Lung (tissue), 12 donors: ENCODE data around the gene IRF7. TPM values are rescaled to one million over a fixed set of nuclear protein-coding genes. Genes with fewer than 3 reads are reported as not detected.

Experiments used
- ATAC-seq: fragments of 200-7000 bp; cut with Tn5 transposase; one replicate; pipeline ENCODE4 v1.9.1; 2020; ENCODE audit warnings: moderate number of reproducible peaks; ENCODE audit not compliant: insufficient read depth, low FRiP score
- DNase-seq, 3 donors: peaks; one replicate each; pipeline ENCODE4 v3.0.0-alpha.2; 2013 to 2017
- H3K27ac ChIP-seq, 2 donors: one replicate each; pipeline ENCODE4 v1.5.1; 2013; ENCODE audit warnings: mild to moderate bottlenecking in 2 of 2, moderate library complexity in 2 of 2, control low read depth in 1 of 2, inconsistent platforms in 1 of 2, low read depth in 1 of 2, low read length in 1 of 2
- H3K27me3 ChIP-seq, 3 donors: one replicate each; pipeline ENCODE4 v1.5.1; 2013; ENCODE audit warnings: low read length in 2 of 3; ENCODE audit not compliant: control insufficient read depth in 3 of 3, insufficient read depth in 3 of 3
- H3K36me3 ChIP-seq, 4 donors: one replicate each; pipeline ENCODE4 v1.5.1; 2013; ENCODE audit warnings: low read length in 4 of 4, mild to moderate bottlenecking in 1 of 4, moderate library complexity in 1 of 4; ENCODE audit not compliant: control insufficient read depth in 4 of 4, insufficient read depth in 4 of 4
- H3K4me1 ChIP-seq, 5 donors: one replicate each; pipeline ENCODE4 v1.5.1; 2013; ENCODE audit warnings: low read length in 5 of 5, mild to moderate bottlenecking in 2 of 5, moderate library complexity in 1 of 5; ENCODE audit not compliant: control insufficient read depth in 5 of 5, insufficient read depth in 5 of 5
- H3K4me3 ChIP-seq: one replicate; pipeline ENCODE4 v1.5.1; 2013; ENCODE audit warnings: mild to moderate bottlenecking, control low read depth, moderate library complexity
- H3K9ac ChIP-seq, 2 donors: one replicate each; pipeline ENCODE4 v1.5.1; 2013; ENCODE audit warnings: low read length in 2 of 2, control low read depth in 1 of 2; ENCODE audit not compliant: insufficient read depth in 1 of 2
- H3K9me3 ChIP-seq, 4 donors: one replicate each; pipeline ENCODE4 v1.5.1; 2013; ENCODE audit warnings: low read length in 3 of 4, mild to moderate bottlenecking in 1 of 4, moderate library complexity in 1 of 4; ENCODE audit not compliant: control insufficient read depth in 4 of 4, insufficient read depth in 3 of 4
- CTCF ChIP-seq: IDR thresholded peaks from 2 replicates; pipeline ENCODE4 v1.5.1; 2012; ENCODE audit warnings: mild to moderate bottlenecking; ENCODE audit errors: control extremely low read depth, extremely low read depth
- WGBS, 2 donors: extraction: QIAGEN DNeasy Blood & Tissue Kit; methylation state at CpG; one replicate each; pipeline ENCODE4 v1.1.7; 2013; 5-methylcytosine and 5-hydroxymethylcytosine counted together
- polyA plus RNA-seq, 2 donors: library from polyadenylated mRNA; stranded (reverse); fragments of 200-250 nt; gene quantifications; one replicate each; pipeline ENCODE4 v1.2.1, GENCODE V29; 2013
- total RNA-seq, 2 donors: library from RNA; depleted of rRNA in 1 of 2; stranded (reverse); fragments of >200 nt in 1 of 2; gene quantifications; one replicate each; pipeline ENCODE4 v1.2.1, GENCODE V29; 2014 to 2021
- donor health status: control.
- donor health status: control.
- donor health status: Bipolar disorder and iron deficiency.
- donor health status: healthy.
- donor health status: DM: yes; HTN: yes; CAD: no.

Gene IRF7
- total and polyA plus RNA-seq, 4 donors = 24.7 to 68.3 (median 52.8) TPM

- DNase-seq (no peak), ATAC-seq (no peak)
- TF ChIP-seq CTCF = no peak
- Histone ChIP-seq H3K9ac (no peak overlapping the region), H3K27me3 (peaks cover 0 to 11% (median 11%) of the 10 kb centered on the region in 3 donors), H3K9me3 (no peaks in the 10 kb centered on the region), H3K27ac (no peak overlapping the region), H3K4me3 (no peak overlapping the region), H3K4me1 (peaks cover 0 to 2% (median 0%) of the 10 kb centered on the region in 5 donors), H3K36me3 (peaks cover 0 to 4% (median 0%) of the 10 kb centered on the region in 4 donors)
- 87 to 97% methylated on average over 27 of the region's 27 CpGs for WGBS, 2 donors
Measured at GRCh38 chr11:621838-622237, 6.1 kb upstream of the IRF7 start.

GRCh38 chr11:620935-621814 is 5.4 kb upstream of the IRF7 start:
- WGBS, 2 donors = 72 to 73% methylated on average over 43 to 45 of the region's 45 CpGs
- ATAC-seq = no peak
- Histone ChIP-seq H3K9ac (no peak overlapping the region), H3K36me3 (peaks cover 0 to 4% (median 0%) of the 10 kb centered on the region in 4 donors), H3K9me3 (no peaks in the 10 kb centered on the region), H3K27ac (no peak overlapping the region), H3K27me3 (peaks cover 0 to 6% (median 5%) of the 10 kb centered on the region in 3 donors), H3K4me1 (no peaks in the 10 kb centered on the region), H3K4me3 (no peak overlapping the region)
- no peak for DNase-seq
- no peak for TF ChIP-seq CTCF

DNA sequence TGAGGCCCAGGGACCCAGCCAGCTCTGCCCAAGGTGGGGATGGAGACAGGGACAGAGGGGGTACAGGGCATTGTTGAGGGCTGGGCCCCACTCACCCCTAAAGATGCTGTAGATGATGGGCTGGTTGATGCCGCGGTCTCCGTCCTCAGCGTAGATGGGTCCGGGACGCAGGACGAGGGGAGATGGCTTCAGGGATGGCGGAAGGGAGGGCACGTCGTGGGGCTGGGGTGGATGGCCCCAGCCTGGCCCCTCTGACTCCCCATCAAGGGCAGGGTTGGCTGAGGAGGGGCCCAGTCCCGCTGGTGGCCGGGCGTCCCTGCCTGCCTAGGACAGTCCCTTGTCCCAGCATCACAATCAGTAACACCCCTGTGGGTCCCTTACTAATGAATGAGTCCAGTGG is 4.5 kb upstream of the IRF7 start:
- H3K36me3 ChIP-seq = peaks cover 0 to 4% (median 0%) of the 10 kb centered on the region in 4 donors
- DNase-seq (no peak), ATAC-seq (no peak)
- no peaks in the 10 kb centered on the region for H3K27me3 ChIP-seq
- no peaks in the 10 kb centered on the region for H3K9me3 ChIP-seq
- WGBS, 2 donors = 95 to 96% methylated on average over 13 of the region's 13 CpGs
- H3K4me3 ChIP-seq = no peak overlapping the region
- no peak overlapping the region for H3K27ac ChIP-seq
- no peak overlapping the region for H3K9ac ChIP-seq
- peaks cover 0 to 3% (median 2%) of the 10 kb centered on the region in 5 donors for H3K4me1 ChIP-seq
- no peak for TF ChIP-seq CTCF
